GM12875 (cell line): ENCODE data around the gene PIGR.
A peak's percentile ranks its signal among the peaks of the same experiment; 100 is the strongest.

Source experiments
- H3K4me3 ChIP-seq: one replicate; pipeline ENCODE4 v1.5.1; 2011; ENCODE audit warnings: low read depth, low read length, control low read depth
- CTCF ChIP-seq: IDR thresholded peaks from 2 replicates; pipeline ENCODE4 v1.5.1; 2011; ENCODE audit warnings: low read depth, mild to moderate bottlenecking, control low read depth, inconsistent platforms, low read length, moderate library complexity, borderline replicate concordance; ENCODE audit not compliant: insufficient read depth

PIGR gene

GRCh38 chr1:206882555-206882954 lies 63.7 kb downstream of the PIGR start:
- TF ChIP-seq CTCF: peak; percentile 15; the same call in 1 of the 2 replicates
- H3K4me3 ChIP-seq: no peak overlapping the region

DNA sequence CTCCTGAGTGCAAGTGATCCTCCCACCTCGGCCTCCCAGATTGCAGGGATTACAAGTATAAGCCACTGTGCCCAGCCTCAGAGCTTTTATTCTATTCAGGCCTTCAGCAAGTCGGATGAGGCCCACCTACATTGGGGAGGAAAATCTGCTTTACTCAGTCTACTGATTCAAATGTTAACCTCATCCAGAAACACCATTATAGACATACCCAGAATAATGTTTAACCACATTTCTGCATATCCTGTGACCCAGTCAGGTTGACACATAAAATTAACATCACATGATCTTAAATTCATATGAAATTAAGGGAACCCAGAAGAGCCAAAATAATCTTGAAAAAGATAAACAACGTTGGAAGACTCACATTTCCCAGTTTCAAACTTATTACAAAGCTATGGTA lies 66.0 kb downstream of the PIGR start:
- H3K4me3 ChIP-seq: no peak overlapping the region
- no peak for TF ChIP-seq CTCF
